Mucosa of rectum (tissue), 2 donors: Measurements from ENCODE around the gene TRABD2B.

Source experiments
- H3K27ac ChIP-seq, 2 donors: one replicate each; pipeline ENCODE4 v1.7.0; 2013; ENCODE audit warnings: inconsistent platforms in 2 of 2, low read depth in 2 of 2, low read length in 2 of 2
- H3K27me3 ChIP-seq, 2 donors: one replicate each; pipeline ENCODE4 v1.7.0; 2013; ENCODE audit warnings: low read length in 2 of 2; ENCODE audit not compliant: control insufficient read depth in 2 of 2, insufficient read depth in 2 of 2
- H3K36me3 ChIP-seq, 2 donors: one replicate each; pipeline ENCODE4 v1.7.0; 2013; ENCODE audit warnings: low read length in 2 of 2; ENCODE audit not compliant: control insufficient read depth in 2 of 2, insufficient read depth in 2 of 2
- H3K4me1 ChIP-seq, 2 donors: one replicate each; pipeline ENCODE4 v1.7.0; 2013; ENCODE audit warnings: low read length in 2 of 2, mild to moderate bottlenecking in 1 of 2; ENCODE audit not compliant: control insufficient read depth in 2 of 2, insufficient read depth in 2 of 2
- H3K4me3 ChIP-seq, 2 donors: one replicate each; pipeline ENCODE4 v1.7.0; 2013; ENCODE audit warnings: low read length in 2 of 2
- H3K9ac ChIP-seq, 2 donors: one replicate each; pipeline ENCODE4 v1.7.0; 2013; ENCODE audit warnings: low read length in 2 of 2, low read depth in 1 of 2, mild to moderate bottlenecking in 1 of 2
- H3K9me3 ChIP-seq, 2 donors: one replicate each; pipeline ENCODE4 v1.7.0; 2013; ENCODE audit warnings: low read length in 2 of 2; ENCODE audit not compliant: control insufficient read depth in 2 of 2
- donor health status: healthy.
- donor health status: Normal muscosa, but diverticular disease.

TRABD2B gene

GRCh38 chr1:47711184-47711847, 285.9 kb downstream of the TRABD2B start:
- no peaks in the 10 kb centered on the region for H3K36me3 ChIP-seq
- H3K27ac ChIP-seq = no peak overlapping the region
- H3K9me3 ChIP-seq = no peaks in the 10 kb centered on the region
- no peak overlapping the region for H3K4me3 ChIP-seq
- H3K27me3 ChIP-seq = peaks cover 5 to 14% of the 10 kb centered on the region in 2 donors
- no peak overlapping the region for H3K9ac ChIP-seq
- peaks cover 15 to 20% of the 10 kb centered on the region in 2 donors for H3K4me1 ChIP-seq
